ENCODE results near the gene PLEKHA6.

The PLEKHA6 gene

DNA sequence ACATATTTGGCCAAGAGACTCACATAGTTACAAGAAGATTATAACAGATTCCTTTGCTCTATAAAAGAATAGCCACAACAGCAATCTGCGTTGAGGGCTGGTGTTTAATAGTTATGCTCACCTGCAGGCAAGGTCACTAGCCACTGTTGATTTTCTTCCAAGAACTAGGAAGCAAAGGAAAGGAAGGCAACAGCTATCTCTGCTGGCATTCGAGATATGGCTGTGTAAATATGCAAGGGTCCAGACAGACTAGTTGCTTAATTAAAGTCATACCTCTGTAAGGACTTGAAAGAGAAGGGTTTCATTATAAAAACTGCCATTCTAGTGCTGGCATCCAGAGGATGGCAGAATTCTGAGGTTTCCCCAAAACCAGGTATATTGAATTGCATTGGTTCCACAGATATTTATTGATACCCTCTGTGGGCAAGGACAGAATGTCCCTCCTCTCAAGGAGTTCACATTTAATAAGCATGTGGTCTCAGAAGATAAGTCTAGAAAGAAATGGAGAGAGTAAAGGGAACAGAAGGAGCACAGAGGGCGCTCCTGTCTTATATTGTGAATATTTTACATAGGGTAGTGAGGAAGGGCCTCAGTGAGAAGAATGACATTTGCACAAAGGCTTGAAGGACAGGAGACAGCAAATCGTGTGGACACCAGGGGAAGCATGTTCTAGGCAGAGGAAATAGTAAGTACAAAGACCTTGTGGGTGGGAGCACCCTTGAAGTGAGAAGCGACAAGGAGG lies 23.6 kb upstream of the PLEKHA6 start:
- DNase-seq (ENCODE audit: low read depth in 2 of 2, low spot score in 1 of 2) = no peak

DNA sequence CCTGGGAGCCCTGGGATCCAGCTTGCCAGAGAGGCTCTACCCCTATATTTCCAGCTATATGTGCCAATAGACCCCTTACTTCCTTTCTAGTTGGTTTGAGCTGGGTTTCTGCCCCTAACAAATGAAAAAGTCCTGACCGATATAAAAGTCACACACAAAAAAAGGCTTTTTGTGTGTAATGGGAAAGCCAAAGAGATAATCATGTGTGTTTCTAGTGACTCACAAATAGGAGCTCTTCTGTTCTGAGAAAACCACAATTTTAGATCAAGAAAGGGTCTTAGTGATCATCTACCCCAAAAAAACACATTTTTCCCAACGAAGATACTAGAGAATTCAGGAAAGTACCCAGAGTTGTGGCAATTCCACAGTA lies 23.0 kb upstream of the PLEKHA6 start:
- DNase-seq (ENCODE audit: low read depth in 2 of 2, low spot score in 1 of 2) = no peak

DNA sequence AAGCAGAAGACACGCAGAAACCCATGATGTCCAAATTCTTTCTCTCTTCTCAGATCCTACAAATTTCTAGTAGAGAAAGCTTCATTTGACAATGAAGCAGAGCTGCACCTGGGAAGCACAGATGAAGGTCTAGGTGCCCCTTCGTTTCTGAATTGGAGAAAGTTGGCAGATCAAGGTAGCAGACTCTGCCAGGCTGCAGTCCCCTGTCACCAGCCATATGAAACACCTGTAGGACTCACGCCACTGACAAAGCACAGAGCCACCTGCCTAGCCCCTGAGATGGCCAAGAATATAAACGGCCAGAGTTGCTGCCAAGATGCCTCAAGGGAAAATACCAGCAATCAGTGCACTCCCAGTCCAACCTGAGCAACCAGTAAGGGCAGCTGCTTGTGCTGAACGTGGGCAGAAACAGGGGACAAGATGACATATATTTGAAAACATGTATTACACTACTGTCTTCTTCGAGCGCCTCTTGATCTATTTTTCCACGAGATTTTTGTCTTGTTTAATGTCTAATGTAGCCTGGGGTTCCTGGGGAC lies 20.6 kb upstream of the PLEKHA6 start:
- no peak for DNase-seq (ENCODE audit: low read depth in 2 of 2, low spot score in 1 of 2)

DNA sequence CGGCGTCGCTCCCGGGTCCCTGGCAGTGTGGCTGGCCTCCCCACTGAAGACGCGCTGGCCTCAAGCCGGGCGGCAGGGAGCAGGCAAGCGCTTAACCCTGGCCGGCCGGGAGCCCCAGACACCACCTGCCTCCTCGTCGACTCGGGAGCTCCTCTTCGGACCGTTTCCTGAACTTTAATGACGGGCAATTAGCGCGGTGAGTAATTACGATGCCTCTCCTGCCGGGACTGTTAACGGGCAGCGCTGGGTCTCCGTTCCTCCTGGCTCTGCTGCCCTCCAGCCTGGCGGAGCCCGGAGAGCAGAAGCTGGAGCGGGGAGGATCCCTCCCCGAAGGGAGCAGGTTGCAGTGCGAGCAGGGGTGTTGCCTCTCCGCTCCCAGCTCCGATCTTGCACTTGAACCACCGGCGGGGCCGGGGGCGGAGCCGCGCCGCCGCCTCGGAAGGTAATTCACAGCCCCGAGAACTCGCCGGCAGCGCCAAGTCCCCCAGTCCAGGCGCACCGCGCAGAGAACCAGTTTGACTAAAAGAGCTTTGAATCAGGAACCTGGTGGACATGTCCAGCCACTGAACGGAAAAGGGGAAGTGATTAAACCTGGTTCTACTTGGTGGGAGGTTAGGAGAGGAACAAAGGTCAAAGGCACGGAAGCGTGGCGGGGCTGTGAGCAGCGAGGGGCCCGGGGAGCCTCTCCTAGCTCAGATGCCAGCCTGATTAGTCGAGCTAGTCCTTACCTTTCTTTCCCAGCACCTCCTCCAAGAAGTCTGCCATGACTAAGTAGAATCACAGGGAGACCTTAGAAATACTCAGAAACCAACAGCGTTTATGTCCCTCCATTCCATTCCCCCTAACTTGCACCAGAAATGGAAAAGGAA lies 18.3 kb upstream of the PLEKHA6 start:
- no peak for DNase-seq (ENCODE audit: low read depth in 2 of 2, low spot score in 1 of 2)

DNA sequence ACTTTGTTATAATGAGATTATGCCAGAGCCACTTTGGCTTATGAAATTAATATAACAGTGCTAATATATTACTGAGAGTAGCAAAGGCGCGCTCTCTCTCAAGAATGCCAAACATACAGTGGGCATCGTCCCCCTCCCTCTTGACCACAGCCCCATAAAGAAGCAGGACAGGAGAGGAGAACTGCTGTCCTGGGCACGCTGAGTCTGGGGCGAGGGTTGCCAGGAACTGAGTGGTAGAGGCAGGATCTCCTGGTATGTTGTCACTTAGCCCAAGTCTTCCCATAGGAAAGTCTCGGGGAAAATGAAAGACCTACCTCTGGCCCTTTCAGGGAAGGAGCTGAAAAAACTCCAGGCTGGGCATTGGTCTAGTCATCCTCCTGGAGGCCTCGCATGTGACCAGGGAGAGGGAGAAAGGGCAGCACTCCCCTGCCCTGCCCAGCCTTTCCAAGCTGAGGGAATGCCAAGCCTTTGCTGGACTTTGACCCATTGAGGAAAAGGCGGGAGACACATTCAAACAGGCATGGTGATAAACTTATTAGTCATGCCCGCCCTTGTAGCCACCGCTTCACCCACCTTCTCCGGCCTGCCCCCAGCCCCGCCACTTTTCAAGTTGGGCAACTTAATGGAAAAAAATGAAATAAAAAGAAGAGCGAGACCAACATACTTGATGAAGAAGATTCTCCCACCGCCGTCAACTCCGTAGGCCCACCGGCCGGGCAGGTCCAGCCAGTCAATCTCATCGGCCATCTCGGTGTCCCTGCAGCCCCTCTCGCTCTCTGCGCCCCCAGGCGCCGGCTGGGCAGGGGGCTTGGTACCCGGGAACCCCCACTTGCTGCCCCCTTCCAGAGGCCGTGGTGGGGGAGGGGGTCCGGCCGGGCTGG lies 17.4 kb upstream of the PLEKHA6 start:
- DNase-seq (ENCODE audit: low read depth in 2 of 2, low spot score in 1 of 2) = no peak

DNA sequence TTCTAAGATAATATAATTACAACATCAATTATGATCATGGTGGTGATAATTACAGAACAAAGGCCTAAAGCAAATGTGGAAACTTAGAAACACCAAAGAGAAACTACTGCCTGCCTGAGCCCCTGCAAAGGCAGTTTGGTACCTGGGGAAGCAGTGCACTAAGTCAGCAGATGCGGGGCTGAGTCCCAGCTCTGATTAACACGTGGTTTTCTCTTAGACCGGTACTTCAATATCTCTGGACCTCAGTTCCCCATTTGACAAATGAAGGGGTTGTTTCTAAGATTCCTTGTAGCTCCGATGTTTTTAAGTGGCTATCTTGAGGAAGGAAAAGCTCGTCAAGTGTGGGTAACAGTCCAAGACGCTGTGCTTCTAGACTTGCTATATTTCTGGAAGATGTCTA lies 16.7 kb upstream of the PLEKHA6 start:
- DNase-seq (ENCODE audit: low read depth in 2 of 2, low spot score in 1 of 2) = no peak

DNA sequence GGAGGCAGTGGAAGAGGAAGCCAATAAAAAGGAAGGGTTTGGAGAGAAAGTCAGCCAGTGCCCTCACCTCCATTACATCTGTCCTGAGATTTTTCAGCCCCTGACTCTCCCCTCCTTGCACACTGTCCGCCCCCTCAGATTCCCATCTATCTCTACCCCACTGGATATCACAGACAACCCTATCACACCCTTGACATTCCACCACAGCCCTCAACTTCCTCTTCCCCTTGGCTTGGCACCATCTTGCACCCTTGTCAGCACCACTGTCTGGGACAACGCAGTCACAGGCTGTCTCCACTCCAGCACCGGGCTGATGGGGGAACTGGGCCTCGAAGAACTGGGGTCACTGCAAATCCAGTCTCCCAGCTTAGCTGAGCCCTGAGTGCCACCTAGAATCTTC lies 14.2 kb upstream of the PLEKHA6 start:
- no peak for DNase-seq (ENCODE audit: low read depth in 2 of 2, low spot score in 1 of 2)

DNA sequence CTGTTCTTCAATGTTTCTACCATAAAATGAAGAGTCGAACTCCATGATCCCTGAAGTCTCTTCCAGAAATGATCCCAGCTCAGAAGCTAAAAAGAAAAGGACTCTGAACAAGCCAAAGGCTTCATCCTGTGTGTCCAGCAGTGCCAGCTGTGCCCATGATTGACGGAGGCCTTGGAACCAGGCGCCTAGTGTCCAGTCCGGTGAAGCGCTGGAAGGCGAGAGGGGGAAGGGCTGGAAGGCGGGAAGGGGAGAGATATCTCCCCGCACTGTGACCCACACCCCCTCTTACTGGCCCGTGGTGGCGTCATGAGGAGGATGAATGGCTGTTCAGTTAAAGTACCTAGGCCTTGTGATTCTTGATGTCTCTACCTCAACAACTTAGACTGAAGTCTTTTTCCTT lies 10.4 kb upstream of the PLEKHA6 start:
- no peak for DNase-seq (ENCODE audit: low read depth in 2 of 2, low spot score in 1 of 2)

DNA sequence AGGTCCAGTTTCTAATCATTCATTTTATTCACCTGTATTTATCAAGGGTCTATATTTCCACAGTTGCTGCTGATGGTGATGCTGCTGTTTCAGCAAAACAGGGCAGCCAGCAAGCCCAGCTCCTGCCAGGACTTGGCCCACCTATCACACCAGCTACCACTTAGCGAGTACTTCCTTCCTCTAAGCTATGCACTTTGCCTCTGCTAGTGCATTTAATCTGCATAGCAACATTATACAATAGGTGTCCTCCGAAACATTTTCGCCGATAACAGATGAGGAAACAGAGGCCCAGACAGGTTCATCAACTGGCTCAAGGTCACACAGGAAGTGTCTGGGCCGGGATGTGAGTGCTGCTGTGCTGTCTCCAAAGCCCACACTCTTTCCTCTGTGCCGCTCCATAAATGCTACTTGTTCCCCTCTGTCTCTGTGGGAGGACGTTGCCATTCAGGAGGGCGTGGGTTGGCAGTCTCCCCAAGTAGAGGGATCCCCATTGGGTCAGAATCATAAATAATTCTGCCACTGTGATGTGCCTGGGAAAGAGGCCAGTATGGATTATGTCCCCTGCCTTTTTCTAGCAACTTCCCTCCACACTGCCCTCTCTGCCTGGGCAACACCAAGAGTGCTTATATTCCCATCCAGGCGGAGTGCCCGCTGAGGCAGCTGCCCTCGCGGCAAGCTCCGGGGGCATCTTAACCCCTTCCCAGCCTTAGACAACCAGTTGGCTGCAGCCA lies 9.4 kb upstream of the PLEKHA6 start:
- no peak for DNase-seq (ENCODE audit: low read depth in 2 of 2, low spot score in 1 of 2)

DNA sequence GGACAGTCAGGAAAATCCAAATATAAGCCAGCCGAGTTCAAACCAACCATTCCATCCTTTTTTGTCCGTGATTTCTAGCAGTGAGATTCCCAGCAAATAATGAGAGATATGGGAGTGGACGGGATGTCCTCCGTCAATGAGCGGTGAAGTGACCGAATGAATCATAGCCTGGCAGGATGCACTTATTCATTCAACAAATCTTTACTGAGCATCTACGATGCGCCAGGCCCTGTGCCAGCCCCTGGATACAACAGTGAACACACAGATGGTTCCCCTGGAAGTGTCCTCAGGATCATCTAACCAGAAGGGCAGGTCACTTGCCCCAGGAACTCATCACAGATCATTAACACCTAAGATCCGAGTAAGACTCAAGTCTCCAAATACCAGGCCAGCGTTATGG lies 8.2 kb upstream of the PLEKHA6 start:
- DNase-seq (ENCODE audit: low read depth in 2 of 2, low spot score in 1 of 2) = no peak

DNA sequence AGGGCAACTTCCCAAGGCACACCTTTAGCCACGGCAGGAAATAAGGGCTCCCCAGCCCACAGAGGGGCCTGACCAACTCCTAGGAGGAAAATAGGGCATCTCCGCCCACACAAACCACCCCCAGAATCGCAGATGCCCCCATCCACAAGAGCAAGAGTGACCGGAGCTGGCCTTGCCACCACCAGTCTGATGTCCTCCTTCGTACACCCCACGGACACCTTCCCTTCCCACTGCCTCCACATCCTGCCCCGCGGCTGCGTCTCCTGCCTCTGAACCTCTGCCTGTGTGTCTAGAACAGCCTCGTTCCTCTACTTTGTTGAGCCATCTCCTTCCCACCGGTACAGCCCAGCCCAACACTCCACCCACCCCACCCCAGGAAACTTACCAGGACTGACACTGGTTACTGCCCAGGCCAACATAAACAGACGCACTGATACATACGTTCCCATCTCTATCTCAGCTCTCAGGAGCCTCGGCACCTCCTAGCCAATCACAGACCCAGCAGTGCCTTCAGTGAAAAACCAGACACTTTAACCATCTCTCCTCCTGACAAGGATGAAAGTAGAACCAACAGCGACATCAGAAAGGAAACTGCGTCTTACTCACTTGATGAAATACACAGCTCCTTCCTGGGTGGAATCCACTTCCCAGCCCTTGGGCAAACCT lies 7.6 kb upstream of the PLEKHA6 start:
- no peak for DNase-seq (ENCODE audit: low read depth in 2 of 2, low spot score in 1 of 2)

DNA sequence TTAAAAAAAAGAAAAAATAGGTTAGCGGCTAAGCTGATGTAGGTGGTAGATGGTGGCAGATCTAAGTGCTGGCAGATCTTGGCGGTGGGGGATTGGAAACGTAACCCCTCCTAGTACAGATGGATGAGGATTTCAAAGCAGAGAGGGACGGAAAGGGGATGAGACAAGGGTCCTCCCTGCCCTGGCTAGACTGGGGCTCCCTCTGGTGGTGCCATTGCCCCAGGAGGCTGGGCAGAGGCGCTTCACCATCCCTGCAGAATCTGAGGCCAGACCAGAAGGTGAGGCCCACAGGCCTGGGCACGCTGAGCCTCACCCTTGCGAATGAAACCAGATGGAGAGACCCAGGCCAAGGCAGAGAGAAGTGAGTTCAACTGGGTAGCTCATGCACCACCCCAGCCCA lies 7.0 kb upstream of the PLEKHA6 start:
- no peak for DNase-seq (ENCODE audit: low read depth in 2 of 2, low spot score in 1 of 2)

DNA sequence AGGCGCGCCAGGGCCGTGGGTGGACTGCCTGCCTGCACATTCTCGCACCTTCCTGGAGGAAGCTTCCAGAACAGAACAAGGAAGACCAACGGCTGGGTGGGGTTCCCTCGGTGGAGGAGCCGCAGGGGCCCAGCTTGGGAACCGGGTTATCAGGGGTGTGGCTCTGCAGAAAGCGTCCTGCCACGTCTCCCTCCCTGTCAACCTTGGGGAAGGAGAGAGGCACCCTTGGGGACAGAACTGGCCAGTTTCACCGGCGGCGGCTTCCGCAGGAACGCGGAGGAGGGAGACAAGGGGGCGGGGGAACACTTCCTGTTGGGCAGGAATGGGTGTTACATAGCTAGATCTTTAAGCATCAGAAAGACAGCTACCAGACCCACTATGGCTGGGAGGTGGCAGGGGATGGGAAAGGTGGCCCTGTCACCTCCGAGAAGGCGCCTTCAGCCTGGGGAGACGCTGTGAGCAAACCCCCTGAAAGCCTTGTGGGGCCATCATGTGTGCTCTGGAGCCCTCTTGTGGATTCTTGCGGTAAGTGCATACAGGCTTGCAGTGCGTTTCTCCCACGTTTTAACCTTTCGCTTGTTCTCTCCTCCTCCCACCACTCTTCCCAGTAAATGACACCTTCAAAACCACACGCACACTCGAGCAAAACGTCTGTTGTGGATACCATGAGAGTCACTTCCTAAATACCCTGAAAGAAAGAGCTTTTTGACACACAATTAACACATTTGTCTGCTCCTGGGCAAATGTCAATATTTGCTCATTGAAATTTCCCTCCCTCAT lies 3.8 kb upstream of the PLEKHA6 start:
- DNase-seq (ENCODE audit: low read depth in 2 of 2, low spot score in 1 of 2) = peak; percentile 45 to 67

DNA sequence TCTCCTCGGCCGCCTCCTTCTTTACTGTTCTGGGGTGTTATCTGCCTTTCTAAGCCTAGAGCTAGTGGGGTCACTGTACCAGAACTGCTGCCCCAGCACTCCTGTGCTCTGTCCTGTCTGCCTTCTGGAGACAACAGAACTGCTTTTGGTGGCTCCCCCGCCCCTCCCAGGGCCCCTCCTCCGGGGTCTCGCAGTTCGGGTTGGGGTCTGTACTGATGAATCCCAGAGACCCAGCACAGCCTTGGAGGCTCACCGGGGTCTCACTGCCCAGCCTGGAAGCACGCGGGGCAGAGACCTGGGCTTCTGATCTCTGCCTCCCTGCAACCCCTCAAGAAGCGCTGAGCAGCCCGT lies 3.2 kb upstream of the PLEKHA6 start:
- DNase-seq (ENCODE audit: low read depth in 2 of 2, low spot score in 1 of 2) = no peak

DNA sequence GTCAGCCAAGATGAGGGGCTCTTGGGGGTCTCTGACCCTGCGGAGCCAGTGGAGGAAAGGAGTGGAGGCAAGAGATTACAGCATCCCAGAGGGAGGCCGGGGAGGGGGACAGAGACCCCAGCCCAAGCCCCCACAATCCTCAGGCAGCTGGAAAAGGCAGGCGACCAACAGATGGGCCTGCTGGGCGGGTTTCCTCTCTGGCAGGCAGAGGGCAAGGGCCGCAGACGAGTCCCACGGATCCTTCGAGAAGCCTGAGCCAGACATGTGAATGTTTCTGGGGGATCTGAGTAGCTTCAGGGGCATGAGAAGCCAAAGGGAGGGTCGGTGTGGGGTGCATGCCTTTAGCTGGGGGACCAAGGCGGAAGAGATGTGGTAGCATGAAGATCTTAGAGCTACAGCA lies 2.1 kb upstream of the PLEKHA6 start:
- DNase-seq (ENCODE audit: low read depth in 2 of 2, low spot score in 1 of 2) = no peak

DNA sequence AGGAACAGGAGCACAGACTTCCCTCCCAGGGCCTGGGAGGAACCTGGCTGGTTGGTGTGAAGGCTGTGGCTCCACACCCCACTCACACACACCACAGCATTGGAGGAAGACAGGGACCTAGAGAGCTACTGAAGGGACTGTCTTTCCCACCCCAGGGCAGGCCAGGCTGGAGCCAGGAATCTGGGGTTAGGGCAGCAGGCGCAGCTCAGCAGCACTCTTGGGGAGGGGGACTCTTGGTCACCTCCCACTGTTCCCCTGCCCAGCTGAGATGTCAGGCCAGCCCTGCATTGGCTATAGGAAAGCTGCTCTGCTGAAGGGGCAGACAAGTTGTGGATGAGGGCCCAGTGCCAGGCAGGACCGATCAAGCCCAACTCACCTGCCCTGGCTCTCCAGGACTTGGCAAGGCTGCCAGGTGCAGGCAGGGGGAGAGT lies 1.6 kb upstream of the PLEKHA6 start:
- DNase-seq (ENCODE audit: low read depth in 2 of 2, low spot score in 1 of 2) = no peak

DNA sequence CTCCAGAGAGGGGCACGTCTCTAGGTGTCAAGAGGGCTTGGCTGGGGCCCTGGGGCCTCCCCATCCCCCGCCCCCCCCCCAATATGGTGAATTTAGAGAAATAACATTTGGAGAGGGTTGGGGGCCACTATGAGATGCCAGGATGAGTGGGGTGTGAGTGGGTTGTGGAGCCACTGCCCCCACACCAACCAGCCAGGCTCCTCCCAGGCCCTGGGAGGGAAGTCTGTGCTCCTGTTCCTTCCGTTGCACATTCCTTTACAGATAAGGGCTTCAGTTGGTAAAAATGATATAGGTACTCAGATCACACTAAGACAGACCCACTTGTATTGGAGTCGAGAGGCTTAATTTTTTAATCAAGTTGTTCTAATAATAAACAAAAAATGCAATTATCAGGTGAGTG lies 585 bp upstream of the PLEKHA6 start:
- DNase-seq (ENCODE audit: low read depth in 2 of 2, low spot score in 1 of 2) = no peak

DNA sequence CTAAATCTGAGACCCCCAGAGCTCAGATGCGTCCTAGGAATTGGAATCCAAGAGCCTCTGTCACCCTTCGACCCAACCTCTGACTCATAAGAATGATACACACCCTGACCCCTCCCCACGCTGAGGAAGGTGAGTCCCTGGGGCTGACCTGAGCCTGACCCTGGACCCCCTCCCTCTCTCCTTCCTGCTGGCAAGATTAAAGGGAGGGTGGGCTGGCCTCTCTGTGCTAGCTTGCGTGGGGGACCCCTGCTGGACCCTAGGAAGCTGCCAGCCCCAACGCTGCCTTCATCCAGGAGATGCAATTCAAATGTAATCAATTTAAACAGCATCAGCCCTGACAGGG lies 627 bp downstream of the PLEKHA6 start:
- DNase-seq (ENCODE audit: low read depth in 2 of 2, low spot score in 1 of 2) = no peak

DNA sequence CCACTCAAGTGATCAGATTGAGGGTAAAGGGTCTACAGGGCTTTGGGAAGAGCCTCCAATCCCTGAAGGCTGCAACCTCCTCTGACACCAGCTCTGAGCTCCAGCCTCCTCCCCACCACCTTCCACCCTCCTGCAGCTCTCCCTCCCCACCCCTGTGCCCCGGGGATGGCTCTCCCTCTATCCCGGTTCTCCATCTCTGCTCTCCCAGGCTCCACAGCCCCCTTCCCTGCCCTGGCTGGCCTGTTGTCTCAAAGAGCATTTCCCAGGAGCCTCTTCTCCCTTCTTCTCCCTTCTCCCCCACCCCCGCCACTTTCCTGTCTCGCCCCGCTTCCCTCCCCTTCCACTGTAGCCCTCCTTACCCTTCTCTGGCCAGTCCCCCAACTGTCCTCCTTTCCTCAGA lies 1.1 kb downstream of the PLEKHA6 start:
- DNase-seq (ENCODE audit: low read depth in 2 of 2, low spot score in 1 of 2) = no peak

Data from stimulated activated CD8-positive, alpha-beta memory T cell treated with anti-CD3 and anti-CD28 coated beads, Interleukin-4, amount 100 ng/mL, for 4 hours (primary cell).